Inflammatory macrophage treated with lipopolysaccharide for 4 hours (primary cell): ENCODE data around the gene ENTHD1.
A peak's percentile ranks its signal among the peaks of the same experiment; 100 is the strongest.
"Not testable (repeated sequence)": the region's sequence is repeated elsewhere in the genome, so short reads cannot be mapped to it uniquely, and the experiment has no call there.

Experiments
- DNase-seq: peaks from one replicate; pipeline ENCODE4 v3.0.0-alpha.2; 2020

Gene ENTHD1

DNA sequence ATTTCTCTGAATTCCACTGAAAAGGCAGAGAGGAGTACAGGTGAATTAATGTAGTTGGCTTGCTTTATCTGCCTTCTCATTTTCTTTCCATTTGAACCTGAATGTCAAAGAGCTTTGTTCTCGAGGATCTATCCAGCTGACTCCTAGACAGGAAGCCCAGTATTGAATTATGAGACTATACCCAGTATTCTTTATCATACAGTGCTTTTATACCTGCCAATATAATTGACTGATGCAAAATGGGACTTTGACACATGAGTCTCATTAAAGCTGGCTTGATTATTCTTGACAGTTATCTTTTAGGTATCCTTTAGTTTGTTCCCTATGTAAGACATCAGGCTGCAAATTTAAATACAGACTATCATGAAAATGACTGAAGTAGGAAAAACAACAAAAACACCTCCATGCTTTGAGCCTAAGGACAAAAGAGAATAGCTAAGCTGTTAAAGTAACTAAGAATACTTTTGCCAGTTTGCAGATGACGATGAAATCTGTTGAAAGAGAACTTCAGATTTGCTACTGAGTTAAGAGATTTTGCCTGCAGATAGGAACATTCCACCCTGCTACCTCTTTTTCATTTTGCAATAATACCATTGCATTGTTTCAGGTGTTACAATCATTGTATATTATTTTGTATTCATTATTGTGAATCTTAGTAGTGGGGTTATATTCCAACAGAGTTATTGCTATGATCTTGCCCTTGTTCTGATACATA lies 117.1 kb downstream of the ENTHD1 start:
- no peak for DNase-seq

DNA sequence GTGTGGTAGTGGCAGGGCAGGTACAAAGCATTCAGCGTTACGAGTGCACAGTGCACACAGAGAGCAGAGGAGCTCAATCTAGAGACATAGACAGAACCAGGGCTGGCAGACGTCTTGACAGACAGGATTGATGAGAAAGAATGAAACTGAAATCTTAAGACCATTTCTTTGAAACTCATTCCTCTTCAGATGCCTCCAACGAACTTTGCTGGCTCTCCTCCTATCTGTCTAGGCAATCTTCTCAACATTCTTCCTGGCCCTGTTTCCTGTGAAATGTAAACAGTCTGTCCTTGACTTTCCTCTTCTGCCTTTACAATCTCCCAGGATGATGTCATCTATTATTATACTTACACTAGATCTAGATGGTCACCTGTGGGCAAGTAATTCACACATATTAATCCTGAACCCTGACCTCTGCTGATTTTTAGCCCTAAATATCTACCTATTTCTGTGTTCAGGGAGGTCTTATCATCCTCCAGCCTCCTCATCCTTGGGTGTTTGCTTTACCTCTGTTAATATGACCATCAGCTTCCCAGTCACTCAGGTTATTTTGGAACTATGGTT lies 119.5 kb downstream of the ENTHD1 start:
- peak; percentile 26 for DNase-seq

DNA sequence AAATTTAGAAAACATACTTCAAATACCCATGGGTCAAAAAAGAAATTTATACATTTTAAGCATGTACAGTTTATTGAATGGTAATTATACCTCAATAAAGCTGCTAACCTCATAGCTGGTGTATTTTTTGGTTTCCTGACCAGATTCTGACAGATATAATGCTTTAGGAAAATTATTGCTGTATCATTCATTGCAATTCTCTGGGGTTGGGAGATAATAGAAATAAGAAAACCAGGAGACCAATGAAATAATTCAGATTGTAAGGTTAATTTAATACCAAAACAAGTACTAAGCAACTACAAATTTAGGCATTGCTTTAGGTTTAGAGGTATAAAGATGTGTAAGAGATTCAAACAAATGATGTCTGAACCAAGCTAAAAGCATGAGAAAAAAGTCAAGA lies 120.1 kb downstream of the ENTHD1 start:
- no peak for DNase-seq

DNA sequence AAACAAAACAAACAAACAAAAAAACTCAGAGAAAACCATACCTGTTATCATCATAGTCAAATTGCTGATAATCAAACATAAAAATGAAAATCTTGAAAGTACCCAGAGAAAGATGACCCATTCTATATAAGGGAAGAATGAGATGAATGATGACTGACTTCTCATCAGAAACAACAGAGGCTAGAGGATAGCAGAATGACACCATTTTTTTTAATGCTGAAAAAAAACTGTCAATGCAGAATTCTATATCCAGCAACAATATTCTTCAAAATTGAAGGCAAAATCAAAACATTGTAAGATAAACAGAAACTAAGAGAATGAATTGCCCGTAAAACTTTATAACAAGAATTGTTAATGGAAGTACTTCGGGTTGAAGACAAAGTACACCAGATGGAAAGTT lies 122.1 kb downstream of the ENTHD1 start:
- DNase-seq: no peak

DNA sequence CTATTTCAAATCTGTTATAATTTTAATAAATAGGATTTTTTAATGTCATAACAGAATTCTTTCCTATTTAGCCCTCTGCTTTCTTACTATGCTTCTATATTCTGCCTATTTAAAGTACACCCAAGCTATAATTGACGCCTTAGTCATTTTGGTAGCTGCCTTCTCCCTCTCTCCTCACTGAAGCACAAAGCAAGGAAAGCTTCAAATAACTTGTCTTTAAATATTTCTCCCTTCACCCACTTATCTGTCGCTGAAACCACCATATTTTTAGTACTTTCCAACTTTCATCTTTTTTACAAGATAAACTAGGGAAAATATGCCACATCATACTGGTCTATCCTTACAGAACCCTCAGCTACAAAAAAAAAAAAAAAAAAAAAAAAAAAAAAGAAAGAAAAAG lies 127.9 kb downstream of the ENTHD1 start:
- DNase-seq: no peak

DNA sequence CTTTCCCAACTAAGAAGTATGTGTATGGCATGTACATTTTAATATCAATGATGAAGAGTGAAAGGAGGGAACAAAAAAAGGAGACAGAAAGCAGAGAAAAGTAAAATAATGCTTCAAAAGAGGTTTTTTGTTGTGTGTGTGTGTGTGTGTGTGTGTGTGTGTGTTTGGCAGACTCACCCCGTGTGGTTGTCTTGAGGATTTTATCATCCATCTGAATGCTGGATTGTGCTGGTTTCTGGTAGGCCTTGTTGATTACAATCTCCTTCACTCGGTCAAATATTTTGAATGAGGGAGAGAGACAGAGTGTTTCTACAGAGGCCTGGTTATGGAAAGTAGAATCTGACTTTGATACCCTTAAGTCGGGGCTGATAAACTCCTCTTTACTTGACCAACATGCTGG lies 128.5 kb downstream of the ENTHD1 start:
- no peak for DNase-seq

DNA sequence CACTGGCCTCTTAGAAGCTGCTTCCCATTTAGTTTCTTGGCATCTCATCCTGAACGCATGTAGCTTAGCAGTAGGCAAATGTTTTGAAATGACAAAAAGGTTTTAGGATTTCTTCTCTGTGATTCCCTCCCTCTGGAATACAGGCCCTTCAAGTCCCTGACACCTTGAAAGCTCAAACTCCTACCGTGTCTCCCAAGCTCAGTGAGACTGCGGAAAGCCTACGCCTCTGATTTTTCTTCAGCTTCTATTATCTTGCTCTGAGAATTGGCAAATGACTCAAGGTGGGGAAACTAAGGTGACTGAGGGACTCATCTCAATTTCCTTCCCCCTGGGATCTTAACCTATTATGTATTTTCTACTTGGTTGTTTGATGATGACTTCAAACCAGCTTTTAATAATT lies 130.3 kb downstream of the ENTHD1 start:
- no peak for DNase-seq

DNA sequence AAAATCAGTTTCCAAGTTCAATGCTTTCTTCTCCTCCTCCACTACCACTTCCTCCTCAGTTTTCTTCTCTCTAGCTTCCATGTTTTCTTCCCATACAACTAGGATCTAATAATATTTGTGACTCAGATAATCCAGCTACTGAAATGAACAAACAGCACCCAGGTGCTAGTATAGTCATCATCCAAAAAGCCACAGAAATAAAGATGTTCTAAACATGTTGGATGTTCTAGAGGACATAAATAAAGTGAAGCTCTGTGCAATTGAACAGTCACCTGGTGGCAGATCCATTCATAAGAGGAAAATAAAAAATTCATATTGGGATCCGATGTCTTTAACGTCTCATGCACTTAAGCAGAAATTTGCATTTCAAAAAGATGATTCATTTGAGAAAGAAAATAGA lies 142.8 kb downstream of the ENTHD1 start:
- no peak for DNase-seq

DNA sequence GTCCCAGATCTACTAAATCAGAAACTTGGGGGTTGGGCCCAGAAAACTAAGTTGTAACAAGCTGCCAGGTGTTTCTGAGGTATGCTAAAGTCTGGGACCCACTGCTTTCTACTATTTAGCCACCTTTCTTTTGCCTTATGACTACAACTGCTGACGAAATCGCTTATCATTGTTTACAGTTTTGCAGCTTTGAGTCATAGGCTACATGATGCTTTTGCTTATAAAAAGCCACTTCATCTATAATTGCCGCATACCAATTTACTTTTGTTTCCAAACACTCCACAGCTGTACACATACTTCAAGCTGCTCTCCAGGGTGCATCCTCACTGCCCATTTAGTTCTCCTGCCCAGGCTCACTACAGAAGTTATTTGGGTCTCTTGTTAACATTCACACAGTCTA lies 144.7 kb downstream of the ENTHD1 start:
- no peak for DNase-seq

DNA sequence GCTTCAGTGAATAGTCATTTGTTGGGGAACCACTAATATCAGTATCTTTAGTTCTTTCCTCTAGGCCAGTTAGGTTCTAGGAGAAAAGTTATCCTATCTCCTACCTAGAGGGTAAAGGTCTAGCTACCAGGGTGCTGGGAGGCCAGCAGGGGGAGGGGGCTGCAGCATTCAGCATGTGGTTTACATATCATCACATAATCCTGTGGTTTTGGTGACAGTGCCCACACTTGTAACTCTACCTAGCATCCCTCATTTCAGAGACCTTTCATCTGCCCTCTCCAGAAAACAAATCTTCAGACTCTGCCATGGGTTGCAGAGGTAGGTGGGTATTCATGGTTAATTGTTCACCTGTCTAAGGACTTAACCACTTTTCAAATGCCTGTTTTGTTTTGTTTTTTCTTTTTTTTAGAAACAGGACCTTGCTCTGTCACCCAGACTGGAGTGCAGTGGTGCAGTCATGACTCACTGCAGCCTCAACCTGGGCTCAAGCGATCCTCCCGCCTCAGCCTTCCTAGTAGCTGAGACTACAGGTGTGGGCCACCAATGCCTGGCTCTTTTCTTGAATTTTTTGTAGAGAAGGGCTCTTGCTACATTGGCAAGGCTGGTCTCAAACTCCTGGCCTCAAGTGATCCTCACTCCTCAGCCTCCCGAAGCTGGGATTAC lies 146.8 kb downstream of the ENTHD1 start:
- DNase-seq: no peak

DNA sequence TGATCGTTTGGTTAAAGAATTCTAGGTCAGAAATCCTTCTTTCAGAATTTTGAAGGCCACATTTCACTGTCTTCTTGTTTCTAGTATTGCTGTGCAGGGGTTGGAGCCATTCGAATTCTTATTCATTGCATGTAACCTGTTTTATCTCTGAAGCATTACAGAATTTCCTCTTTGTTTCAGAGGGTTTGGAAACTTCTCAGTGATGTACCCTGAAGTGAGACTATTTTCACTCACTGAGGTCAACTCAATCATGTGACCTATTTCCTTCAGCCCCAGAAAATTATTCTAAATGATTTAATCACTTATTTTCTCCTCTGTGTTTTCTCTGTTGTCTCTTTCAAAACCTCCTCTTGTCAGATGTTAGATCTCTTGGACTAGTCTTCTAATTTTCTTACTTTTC lies 147.8 kb downstream of the ENTHD1 start:
- peak; percentile 16 for DNase-seq

DNA sequence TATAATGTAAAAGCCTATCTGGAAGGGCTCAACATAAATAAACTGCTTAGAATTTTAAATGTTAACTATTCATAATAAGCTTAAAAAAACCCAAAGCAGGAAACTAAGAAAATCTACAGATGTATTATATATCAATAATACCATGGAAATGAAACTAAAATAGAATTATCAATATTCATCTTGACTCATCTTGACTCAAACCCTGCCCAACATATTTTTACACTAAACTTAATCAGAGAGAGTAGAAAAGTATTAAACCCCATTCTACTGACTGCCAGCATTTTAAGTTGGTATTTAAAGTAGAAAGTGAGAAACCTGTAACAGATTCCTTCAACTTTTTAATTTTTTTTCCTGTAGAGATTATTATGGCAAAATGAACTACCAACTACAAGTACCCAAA lies 149.2 kb downstream of the ENTHD1 start:
- no peak for DNase-seq

DNA sequence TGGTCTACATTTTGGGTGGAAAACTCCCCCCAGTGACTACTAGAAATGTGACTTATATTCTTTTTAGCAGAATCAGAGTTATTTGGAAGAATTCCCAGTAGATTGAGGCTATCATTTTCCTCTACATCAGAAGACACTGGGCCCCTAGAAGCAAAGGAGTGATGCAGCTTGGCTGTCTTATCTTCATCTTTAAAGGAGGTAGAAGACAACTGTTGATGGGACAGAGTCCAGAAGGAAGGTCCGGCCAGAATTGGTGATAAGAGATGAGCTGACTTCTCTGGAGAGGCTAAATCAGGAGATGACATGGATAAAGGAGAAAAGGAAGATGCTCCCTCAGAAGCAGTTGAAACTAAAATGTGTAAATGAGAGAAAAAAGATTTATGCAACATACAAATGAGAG lies 149.6 kb downstream of the ENTHD1 start:
- no peak for DNase-seq

DNA sequence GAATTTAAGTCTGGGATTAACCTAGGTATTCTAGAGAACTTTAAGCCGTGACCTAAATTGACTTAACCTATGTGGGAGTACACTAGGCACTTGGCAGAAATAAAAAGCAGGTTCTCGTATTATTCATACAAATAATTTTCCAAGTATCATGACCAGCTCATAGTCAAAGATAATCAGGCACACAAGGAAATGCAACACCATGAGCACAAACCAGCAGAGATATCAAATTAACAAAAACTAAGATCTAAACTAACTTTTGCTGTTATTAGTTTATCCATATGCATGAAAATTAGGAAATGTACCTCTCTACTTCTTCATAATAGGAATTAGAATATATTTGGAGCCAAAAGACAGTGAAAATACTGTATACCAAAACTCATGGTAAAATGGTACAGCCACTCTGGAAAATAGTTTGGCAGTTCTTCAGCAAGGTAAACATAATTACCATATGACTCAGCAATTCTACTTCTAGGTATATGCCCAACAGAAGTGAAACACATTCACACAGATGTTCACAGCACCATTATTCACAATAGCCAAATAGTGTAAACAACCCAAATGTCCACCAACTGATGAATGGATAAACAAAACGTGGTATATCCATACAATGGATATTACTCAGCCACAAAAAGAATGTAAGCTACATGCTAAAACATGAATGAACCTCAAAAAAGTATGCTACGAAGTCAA lies 154.1 kb downstream of the ENTHD1 start:
- DNase-seq: no peak

DNA sequence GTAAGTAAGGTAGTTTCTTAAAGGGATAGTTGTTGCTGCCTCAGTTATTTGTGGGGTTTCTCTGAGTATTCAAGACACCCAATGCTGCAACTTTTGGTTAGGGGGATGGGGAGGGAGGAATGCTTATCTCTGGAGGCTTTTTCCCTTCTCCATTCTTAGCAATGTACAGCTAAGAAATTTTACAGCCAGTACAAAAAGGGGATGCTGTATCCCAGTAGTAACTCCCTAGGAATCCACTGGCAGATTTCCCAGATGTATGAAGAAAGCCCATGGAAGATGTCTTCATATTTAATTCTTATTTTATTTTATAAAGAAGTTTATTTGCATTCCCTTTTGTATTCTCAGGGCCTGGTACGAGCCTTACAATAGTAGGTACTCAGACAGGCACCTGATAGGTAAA lies 154.8 kb downstream of the ENTHD1 start:
- DNase-seq: no peak

DNA sequence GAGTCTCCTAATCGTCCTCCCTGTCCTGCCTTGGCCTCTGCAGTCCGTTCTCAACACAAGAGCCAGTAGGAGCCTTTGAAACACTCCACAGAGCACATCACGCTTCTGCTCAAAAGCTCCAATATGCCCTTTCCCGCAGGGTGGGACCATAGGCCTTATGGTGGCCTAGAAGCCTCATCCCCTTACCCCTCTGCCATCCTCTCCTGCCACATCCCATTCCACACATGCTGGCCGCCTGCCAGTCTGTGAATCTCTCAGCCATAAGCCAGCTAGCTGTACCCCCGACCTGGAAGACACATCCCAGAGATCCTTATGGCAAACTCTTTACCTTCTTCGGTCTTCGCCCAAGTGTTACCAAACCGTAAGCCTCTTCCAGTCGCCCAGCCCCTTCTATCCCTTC lies 157.8 kb downstream of the ENTHD1 start:
- no peak for DNase-seq

DNA sequence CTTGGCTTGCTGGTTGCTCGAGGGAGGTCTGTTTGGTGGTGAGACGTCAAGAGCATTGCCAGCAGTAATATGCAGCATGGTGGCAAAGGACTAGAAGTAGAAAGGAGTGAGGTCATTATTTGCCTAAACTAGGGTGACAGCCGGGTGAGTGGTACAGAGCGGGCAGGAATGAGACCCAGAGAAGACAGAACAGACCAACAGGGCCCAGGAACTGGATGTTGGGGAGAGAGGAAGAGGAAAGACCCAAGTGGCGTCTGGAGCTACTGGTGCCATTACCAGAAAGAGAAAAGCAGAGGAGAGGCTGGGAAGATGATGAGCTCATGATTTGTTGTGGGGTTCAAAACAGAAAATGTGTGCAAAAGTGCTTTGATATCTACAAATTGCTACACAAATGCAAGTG lies 158.7 kb downstream of the ENTHD1 start:
- no peak for DNase-seq

DNA sequence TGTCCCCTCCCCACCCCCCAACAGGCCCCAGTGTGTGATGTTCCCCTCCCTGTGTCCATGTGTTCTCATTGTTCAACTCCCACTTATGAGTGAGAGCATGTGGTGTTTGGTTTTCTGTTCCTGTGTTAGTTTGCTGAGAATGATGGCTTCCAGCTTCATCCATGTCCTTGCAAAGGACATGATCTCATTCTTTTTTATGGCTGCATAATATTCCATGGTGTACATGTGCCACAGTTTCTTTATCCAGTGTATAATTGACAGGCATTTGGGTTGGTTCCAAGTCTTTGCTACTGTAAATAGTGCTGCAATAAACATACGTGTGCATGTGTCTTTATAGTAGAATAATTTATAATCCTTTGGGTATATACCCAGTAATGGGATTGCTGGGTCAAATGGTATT lies 159.5 kb downstream of the ENTHD1 start:
- DNase-seq: not testable (repeated sequence)

DNA sequence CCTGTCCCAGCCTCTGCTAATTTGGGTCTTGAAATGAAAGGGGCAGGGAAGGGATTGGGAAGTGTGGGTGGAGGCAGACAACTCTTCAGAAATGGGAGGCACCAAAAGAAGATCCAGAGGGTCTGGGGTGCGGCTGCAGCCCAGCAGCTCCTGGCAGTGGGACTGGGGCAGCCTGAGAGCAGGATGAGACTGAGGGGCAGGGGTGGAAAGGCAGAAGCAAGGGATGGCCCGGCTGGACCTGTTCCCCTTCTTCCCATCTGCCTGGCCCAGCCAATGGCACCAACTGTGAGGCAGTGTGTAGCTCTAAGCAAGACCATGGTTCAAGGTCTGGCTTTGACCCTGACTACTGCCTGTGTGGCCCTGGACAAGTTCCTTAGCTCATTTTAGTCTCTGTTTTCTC lies 160.4 kb downstream of the ENTHD1 start:
- no peak for DNase-seq

DNA sequence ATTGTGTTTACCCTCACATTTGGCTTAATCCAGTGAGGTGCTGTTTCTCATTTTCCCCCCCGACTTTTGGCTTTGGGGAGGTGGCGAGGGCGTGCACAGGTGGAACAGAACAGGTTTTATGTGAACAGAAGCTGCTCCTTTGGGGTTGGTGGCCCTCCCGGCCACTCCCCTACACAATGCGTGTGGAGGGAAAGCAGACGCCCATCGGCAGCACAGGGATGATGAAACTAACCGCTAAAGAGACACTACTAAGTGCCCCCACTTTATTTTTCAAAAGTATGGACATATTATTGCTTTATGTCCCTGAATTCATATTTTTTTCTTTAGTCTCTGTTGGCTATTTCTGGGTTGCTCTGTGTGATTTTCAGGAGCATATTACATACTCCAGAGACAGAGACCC lies 160.9 kb downstream of the ENTHD1 start:
- no peak for DNase-seq

DNA sequence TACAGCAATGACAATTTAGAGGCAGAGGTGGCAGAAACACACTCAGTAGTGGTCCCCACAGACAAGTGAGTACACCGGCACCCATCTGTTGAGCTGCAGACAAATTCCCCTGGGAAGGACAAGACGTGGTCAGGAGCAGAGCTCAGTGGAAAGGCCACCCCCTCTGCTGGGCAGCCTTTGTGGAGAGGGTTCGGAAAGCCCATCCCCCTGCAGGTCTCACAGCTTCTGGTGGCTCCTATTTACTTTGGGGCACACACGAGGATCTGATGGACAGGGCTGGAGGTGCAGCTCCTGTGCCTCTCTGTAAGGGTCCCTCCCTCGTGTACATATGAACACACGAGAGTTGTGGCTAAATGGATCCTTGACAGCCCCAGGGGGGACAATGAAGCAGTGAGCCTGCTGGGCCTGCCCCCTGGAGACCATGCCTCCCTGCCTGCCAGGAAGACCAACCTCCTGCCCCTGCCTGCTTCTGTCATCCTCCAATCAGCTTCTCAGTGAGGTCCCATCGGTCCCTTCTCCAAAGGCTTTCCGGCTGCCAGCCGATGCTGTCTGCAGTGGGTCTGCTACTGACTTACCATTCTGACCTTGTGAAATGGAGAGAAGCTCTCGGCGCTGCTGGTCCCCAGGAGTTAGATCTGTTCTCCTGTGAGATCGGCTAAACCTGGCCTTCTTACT lies 161.5 kb downstream of the ENTHD1 start:
- no peak for DNase-seq

DNA sequence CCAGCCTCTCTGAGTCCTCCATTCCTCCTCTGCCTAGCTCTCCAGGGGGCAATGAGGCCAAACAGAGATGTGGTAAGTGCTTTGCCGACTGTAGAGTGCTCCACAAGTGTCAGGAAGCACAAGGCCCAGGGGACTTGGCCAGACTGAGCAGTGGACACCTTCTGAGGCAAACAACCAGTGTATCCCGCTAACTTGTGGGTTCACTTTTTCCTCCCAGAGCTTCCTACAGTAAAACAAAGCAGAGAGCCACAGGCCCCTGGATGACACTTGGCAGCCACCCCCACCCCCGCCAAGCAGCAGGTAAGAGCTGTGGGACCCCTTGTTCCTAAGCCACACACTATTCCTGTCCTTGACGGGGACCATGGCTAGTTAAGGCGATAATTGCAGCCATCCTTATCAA lies 162.1 kb downstream of the ENTHD1 start:
- no peak for DNase-seq

DNA sequence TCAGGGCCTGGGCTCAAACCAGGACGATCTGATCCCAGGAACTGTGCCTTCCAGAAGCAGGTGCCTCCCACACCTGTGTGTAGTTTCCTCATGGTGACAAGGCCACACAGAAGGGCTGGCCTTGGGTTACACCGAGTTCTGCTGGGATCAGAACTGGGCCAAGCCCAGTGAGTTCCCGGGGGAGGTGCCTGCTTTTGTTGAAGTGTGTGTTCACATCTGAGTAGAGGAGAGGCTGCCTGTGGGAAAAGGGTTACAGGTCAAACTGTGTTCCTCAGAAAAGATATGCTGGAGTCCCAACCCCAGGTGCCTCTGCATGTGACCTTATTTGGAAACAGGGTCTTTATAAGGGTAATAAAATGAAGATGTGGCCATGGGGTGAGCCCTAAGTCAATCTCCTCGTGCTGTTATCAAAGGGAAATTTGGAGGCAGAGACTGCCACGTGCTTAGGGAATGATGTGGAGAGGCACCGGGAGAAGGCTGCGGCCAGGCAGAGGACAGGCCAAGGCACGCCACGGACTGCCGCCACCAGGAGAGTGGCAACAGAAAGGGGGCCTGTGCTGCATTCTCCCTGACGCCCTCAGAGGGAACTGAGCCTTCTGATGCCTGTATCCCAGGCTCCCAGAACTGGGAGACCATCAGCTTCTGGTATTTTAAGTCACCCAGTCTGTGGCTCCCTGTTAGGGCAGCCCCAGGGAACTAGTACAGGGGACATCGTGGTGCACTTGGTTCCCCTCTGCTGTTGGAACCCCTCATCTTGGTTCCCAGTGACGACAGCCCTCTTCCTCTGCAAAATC lies 164.2 kb downstream of the ENTHD1 start:
- no peak for DNase-seq
